ENCODE data around the gene TMEM248.
A peak's percentile ranks its signal among the peaks of the same experiment; 100 is the strongest.

The TMEM248 gene

DNA sequence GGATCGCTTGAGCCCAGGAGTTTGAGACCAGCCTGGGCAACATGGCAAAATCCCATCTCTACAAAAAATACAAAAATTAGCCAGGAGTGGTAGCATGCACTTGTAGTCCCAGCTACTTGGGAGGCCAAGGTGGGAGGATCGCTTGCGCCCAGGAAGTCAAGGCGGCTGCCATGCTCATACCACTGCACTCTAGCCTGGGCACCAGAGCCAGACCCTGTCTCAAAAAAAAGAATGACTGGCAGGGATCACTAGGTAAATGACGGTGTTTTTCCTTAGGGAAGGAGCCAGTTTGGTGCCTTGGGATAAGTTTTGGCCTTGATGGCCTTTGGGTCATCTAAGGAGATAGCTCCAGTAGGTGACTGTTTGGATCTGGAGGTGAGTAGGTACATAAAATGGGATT, 8.9 kb downstream of the TMEM248 start:
- CTCF ChIA-PET, result interaction anchor here (0.5 kb wide), 1 partner anchor 438 kb away, joined by 3 read pairs; no protein-coding TSS in a partner anchor
- Histone ChIP-seq H3K4me1 (ENCODE audit: control insufficient read depth, insufficient read depth, low read length) (peaks cover 3% of the 10 kb centered on the region), H3K4me3 (ENCODE audit: low read depth, low read length) (no peak overlapping the region), H3K36me3 (ENCODE audit: control insufficient read depth in 2 of 2, insufficient read depth in 1 of 2, low read length in 2 of 2) (peaks cover 0 to 10% of the 10 kb centered on the region in 2 experiments; a peak in 2 of 3 replicates), H3K9me3 (ENCODE audit: control insufficient read depth, insufficient read depth, low read depth, low read length) (no peaks in the 10 kb centered on the region), H3K27ac (ENCODE audit: extremely low read depth, low read depth, low read length) (no peak overlapping the region)
- POLR2A ChIA-PET, result interaction anchor here (0.6 to 1.2 kb wide), 3 partner anchors 9 to 739 kb away, joined by 3 to 10 read pairs (median 4); partner anchors contain the start of gene TMEM248
- TF ChIP-seq KLF8 (tag by site-specific recombination; IDR thresholded peaks at IDR 0.05) (no peak), ZBTB7A (tag by site-specific recombination; IDR thresholded peaks at IDR 0.05; ENCODE audit: low read depth) (no peak), ZBTB21 (tag by site-specific recombination; IDR thresholded peaks at IDR 0.05) (no peak), ZBTB1 (tag by site-specific recombination; IDR thresholded peaks at IDR 0.05) (no peak), ZNF302 (tag by site-specific recombination; IDR thresholded peaks at IDR 0.05; ENCODE audit: low read depth) (no peak), ZNF596 (tag by site-specific recombination; IDR thresholded peaks at IDR 0.05) (no peak)
- TF ChIP-seq, protein P1, sequence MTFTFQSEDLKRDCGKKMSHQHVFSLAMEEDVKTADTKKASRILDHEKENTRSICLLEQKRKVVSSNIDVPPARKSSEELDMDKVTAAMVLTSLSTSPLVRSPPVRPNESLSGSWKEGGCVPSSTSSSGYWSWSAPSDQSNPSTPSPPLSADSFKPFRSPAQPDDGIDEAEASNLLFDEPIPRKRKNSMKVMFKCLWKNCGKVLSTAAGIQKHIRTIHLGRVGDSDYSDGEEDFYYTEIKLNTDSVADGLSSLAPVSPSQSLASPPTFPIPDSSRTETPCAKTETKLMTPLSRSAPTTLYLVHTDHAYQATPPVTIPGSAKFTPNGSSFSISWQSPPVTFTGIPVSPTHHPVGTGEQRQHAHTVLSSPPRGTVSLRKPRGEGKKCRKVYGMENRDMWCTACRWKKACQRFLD (tag by site-specific recombination; IDR thresholded peaks at IDR 0.05), result no peak

DNA sequence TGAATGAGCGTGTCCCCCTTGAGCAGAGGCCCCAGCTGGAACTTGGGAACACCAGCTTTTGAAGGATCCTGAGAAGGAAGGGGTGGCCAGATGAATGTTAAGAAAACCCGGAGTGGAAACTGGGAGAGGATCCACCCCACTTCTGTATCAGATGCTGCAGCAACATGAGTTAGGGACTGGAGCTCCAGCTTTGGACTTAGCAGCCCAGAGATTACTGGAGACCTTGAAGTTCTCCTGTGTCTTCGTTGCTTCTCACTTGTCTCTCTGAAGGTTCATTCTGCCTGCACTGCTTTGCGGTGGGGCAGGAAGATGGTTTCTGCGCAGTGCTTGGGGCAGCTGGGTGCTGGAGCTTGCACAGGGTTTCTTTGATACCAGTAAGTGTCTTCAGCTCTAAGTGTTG, 9.3 kb downstream of the TMEM248 start:
- Histone ChIP-seq H3K9me3 (ENCODE audit: control insufficient read depth, insufficient read depth, low read depth, low read length) (no peaks in the 10 kb centered on the region), H3K4me3 (ENCODE audit: low read depth, low read length) (no peak overlapping the region), H3K4me1 (ENCODE audit: control insufficient read depth, insufficient read depth, low read length) (peaks cover 3% of the 10 kb centered on the region), H3K27ac (ENCODE audit: extremely low read depth, low read depth, low read length) (no peak overlapping the region), H3K36me3 (ENCODE audit: control insufficient read depth in 2 of 2, insufficient read depth in 1 of 2, low read length in 2 of 2) (peaks cover 0 to 6% of the 10 kb centered on the region in 2 experiments; a peak in 2 of 3 replicates)
- POLR2A ChIA-PET, result interaction anchor here (0.6 to 1.2 kb wide), 2 partner anchors 9 to 39 kb away, joined by 3 to 4 read pairs; partner anchors contain the start of gene TMEM248
- CTCF ChIA-PET, result interaction anchor here (0.5 to 0.6 kb wide), 2 partner anchors 55 to 438 kb away, joined by 3 read pairs; no protein-coding TSS in a partner anchor
- TF ChIP-seq, protein P2, sequence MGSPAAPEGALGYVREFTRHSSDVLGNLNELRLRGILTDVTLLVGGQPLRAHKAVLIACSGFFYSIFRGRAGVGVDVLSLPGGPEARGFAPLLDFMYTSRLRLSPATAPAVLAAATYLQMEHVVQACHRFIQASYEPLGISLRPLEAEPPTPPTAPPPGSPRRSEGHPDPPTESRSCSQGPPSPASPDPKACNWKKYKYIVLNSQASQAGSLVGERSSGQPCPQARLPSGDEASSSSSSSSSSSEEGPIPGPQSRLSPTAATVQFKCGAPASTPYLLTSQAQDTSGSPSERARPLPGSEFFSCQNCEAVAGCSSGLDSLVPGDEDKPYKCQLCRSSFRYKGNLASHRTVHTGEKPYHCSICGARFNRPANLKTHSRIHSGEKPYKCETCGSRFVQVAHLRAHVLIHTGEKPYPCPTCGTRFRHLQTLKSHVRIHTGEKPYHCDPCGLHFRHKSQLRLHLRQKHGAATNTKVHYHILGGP (tag by site-specific recombination; IDR thresholded peaks at IDR 0.05), result peak; percentile 93
- TF ChIP-seq ZNF292 (tag by site-specific recombination; IDR thresholded peaks at IDR 0.05; ENCODE audit: borderline replicate concordance, low read depth) (no peak), ZNF76 (tag by site-specific recombination; IDR thresholded peaks at IDR 0.05; ENCODE audit: borderline replicate concordance, low read depth) (peak; percentile 42; the same call in 1 of the 2 replicates), KLF10 (tag by site-specific recombination; IDR thresholded peaks at IDR 0.05) (peak; percentile 41; the same call in 1 of the 2 replicates), ZNF629 (tag by site-specific recombination; IDR thresholded peaks at IDR 0.05) (0 out of 2 replicates have a peak, but pooled peaks have one; percentile 27), ZNF324 (tag by site-specific recombination; IDR thresholded peaks at IDR 0.05) (peak; percentile 80; the same call in 1 of the 2 replicates), ZNF623 (tag by site-specific recombination; IDR thresholded peaks at IDR 0.05) (no peak), IKZF3 (tag by site-specific recombination; IDR thresholded peaks at IDR 0.05) (peak; percentile 71; the same call in 1 of the 2 replicates), GLIS2 (tag by site-specific recombination; IDR thresholded peaks at IDR 0.05) (no peak)
- TF ChIP-seq, protein P3, sequence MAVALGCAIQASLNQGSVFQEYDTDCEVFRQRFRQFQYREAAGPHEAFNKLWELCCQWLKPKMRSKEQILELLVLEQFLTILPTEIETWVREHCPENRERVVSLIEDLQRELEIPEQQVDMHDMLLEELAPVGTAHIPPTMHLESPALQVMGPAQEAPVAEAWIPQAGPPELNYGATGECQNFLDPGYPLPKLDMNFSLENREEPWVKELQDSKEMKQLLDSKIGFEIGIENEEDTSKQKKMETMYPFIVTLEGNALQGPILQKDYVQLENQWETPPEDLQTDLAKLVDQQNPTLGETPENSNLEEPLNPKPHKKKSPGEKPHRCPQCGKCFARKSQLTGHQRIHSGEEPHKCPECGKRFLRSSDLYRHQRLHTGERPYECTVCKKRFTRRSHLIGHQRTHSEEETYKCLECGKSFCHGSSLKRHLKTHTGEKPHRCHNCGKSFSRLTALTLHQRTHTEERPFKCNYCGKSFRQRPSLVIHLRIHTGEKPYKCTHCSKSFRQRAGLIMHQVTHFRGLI (tag by site-specific recombination; IDR thresholded peaks at IDR 0.05), result no peak
- TF ChIP-seq, protein P4, sequence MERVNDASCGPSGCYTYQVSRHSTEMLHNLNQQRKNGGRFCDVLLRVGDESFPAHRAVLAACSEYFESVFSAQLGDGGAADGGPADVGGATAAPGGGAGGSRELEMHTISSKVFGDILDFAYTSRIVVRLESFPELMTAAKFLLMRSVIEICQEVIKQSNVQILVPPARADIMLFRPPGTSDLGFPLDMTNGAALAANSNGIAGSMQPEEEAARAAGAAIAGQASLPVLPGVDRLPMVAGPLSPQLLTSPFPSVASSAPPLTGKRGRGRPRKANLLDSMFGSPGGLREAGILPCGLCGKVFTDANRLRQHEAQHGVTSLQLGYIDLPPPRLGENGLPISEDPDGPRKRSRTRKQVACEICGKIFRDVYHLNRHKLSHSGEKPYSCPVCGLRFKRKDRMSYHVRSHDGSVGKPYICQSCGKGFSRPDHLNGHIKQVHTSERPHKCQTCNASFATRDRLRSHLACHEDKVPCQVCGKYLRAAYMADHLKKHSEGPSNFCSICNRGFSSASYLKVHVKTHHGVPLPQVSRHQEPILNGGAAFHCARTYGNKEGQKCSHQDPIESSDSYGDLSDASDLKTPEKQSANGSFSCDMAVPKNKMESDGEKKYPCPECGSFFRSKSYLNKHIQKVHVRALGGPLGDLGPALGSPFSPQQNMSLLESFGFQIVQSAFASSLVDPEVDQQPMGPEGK (tag by site-specific recombination; IDR thresholded peaks at IDR 0.05), result peak; percentile 47; the same call in 1 of the 2 replicates
- TF ChIP-seq, protein P5, sequence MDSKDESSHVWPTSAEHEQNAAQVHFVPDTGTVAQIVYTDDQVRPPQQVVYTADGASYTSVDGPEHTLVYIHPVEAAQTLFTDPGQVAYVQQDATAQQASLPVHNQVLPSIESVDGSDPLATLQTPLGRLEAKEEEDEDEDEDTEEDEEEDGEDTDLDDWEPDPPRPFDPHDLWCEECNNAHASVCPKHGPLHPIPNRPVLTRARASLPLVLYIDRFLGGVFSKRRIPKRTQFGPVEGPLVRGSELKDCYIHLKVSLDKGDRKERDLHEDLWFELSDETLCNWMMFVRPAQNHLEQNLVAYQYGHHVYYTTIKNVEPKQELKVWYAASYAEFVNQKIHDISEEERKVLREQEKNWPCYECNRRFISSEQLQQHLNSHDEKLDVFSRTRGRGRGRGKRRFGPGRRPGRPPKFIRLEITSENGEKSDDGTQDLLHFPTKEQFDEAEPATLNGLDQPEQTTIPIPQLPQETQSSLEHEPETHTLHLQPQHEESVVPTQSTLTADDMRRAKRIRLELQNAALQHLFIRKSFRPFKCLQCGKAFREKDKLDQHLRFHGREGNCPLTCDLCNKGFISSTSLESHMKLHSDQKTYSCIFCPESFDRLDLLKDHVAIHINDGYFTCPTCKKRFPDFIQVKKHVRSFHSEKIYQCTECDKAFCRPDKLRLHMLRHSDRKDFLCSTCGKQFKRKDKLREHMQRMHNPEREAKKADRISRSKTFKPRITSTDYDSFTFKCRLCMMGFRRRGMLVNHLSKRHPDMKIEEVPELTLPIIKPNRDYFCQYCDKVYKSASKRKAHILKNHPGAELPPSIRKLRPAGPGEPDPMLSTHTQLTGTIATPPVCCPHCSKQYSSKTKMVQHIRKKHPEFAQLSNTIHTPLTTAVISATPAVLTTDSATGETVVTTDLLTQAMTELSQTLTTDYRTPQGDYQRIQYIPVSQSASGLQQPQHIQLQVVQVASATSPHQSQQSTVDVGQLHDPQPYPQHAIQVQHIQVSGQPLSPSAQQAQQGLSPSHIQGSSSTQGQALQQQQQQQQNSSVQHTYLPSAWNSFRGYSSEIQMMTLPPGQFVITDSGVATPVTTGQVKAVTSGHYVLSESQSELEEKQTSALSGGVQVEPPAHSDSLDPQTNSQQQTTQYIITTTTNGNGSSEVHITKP (tag by site-specific recombination; IDR thresholded peaks at IDR 0.05), result peak; percentile 67
- TF ChIP-seq, protein P6, sequence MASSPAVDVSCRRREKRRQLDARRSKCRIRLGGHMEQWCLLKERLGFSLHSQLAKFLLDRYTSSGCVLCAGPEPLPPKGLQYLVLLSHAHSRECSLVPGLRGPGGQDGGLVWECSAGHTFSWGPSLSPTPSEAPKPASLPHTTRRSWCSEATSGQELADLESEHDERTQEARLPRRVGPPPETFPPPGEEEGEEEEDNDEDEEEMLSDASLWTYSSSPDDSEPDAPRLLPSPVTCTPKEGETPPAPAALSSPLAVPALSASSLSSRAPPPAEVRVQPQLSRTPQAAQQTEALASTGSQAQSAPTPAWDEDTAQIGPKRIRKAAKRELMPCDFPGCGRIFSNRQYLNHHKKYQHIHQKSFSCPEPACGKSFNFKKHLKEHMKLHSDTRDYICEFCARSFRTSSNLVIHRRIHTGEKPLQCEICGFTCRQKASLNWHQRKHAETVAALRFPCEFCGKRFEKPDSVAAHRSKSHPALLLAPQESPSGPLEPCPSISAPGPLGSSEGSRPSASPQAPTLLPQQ (tag by site-specific recombination; IDR thresholded peaks at IDR 0.05), result peak; percentile 58
- TF ChIP-seq, protein P7, sequence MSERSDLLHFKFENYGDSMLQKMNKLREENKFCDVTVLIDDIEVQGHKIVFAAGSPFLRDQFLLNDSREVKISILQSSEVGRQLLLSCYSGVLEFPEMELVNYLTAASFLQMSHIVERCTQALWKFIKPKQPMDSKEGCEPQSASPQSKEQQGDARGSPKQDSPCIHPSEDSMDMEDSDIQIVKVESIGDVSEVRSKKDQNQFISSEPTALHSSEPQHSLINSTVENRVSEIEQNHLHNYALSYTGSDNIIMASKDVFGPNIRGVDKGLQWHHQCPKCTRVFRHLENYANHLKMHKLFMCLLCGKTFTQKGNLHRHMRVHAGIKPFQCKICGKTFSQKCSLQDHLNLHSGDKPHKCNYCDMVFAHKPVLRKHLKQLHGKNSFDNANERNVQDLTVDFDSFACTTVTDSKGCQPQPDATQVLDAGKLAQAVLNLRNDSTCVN (tag by site-specific recombination; optimal IDR thresholded peaks at IDR 0.05), result no peak
